GF-D8 (cell line): Measurements from ENCODE around the gene ESR2.

Experiments used
- DNase-seq: peaks from one replicate; lab custom pipeline; 2025; lab: John Stamatoyannopoulos, UW

Gene ESR2

GRCh38 chr14:64265222-64265621, 28.9 kb downstream of the ESR2 start:
- no peak for DNase-seq

- no peak for DNase-seq
Measured at GRCh38 chr14:64260418-64260817, 33.8 kb downstream of the ESR2 start.

DNA sequence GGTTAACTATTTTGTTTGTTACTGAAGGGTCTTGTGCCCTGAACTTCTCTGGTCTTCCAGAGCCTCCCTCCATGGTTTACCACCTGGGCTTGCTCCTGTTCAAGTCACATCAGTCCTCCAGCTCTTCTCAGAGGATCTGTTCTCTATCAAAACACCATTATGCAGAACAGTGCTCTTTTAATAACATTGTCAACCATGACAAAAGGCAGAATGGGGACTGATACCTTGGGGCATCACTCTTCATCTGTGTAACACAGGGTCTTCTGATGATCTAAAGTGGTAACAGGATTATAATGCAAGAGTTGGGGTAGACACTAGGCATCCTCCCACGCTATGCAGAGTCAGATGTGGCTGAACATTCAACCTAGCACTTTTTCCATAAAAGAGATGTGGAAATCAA, 38.4 kb downstream of the ESR2 start:
- no peak for DNase-seq

DNA sequence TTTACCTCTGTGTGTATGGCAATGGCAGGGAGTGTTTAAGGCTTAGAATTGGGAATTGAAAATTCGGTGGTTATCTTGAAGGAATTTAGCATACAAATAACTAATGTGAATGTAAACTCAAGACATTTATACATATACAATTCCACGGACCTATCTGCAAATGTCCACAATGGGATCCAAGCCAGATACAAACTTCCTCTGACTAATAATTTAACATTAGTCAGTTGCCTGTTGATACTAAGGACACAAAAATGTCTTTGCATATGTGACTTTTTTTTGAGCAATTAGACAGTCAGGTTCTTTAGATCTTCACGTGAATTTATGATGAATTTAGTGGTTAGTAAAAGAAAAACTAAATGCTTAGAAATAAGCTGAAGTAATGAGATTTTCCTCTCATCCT, 40.5 kb downstream of the ESR2 start:
- DNase-seq, result no peak

DNA sequence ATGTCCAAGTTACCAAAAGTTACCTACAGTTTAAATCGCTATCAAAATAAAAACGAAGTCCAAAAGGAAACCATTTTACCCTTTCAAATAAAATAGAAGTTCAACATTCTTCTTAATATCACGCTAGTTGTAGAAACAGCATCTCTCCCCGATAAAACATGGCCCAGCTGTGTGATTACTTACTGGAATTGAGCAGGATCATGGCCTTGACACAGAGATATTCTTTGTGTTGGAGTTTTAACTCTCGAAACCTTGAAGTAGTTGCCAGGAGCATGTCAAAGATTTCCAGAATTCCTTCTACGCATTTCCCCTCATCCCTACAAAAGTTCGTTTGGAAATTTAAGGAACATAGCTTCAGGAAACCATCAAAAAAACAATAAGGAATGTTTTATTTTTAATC, 44.8 kb downstream of the ESR2 start:
- DNase-seq, result no peak

- DNase-seq, result no peak
Measured at GRCh38 chr14:64248689-64249088, 45.5 kb downstream of the ESR2 start.

DNA sequence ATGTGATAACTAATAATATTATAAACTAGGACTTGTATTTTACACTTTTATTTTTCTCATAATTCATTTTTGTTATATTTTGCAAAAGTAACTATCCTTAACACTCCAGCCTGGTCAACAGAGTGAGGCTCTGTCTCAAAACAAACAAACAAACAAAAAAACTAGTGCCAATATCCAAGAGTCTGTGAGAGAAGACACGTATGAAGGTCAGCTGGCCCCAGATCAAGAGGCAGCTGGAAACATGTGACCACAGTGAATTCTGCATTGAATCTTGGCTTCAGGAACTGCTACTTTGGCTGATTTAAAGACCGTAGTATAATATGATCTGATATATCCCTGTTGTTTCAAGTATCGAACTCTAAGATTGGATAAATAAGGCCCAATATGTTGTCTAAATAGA, 47.0 kb downstream of the ESR2 start:
- no peak for DNase-seq

DNA sequence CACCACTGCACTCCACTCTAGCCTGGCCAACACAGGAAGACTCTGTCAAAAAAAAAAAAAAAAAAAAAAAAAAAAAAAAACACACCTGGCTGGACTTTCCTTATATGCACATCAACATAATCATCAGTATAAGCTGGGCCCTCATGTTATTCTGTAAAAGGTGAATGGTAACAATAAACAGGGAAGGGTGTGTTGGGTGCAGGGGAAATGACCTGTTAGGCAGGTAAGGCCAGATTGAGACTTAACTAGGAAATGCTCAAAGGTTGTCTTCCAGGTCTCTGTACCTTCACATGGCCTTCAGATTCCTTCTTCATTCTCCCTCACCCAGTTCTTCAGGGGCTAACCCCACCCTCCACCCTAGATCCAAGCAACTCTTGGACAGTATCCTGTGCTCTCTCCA, 47.5 kb downstream of the ESR2 start:
- DNase-seq, result no peak

DNA sequence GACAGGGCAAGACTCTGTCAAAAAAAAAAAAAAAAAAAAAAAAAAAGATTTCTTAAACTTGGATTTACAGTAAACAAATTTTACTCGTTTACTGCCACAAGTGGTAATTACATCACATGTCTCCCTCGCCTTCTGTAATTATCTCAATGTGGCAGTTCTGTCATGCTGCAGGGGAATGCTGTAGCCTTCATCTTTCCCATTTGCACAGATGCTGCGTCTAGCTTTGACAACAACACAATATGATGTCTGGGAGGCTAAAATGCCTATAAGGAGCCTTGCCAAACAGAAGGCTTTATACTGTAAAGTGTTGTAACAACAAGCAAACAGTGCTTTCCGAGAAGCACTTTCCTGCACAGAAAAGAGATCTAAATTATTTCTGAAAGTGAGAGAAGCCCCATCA, 48.7 kb downstream of the ESR2 start:
- no peak for DNase-seq

DNA sequence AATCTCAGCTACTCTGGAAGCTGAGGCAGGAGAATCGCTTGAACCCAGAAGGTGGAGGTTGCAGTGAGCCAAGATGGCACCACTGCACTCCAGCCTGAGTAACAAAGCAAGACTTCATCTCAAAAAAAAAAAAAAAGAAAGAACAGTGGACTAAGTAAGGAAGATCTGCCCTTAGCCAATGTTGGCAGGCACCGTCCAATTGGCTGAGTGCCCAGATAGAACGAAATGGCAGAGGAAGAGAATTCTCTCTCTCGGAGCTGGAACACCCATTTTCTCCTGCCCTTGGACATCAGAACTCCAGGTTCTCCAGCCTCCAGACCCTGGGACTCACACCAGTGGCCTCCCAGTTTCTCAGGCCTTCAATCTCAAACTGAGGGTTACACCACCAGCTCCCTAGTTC, 49.9 kb downstream of the ESR2 start:
- DNase-seq, result no peak

- DNase-seq, result no peak
Measured at GRCh38 chr14:64238631-64239030, 55.5 kb downstream of the ESR2 start.

DNA sequence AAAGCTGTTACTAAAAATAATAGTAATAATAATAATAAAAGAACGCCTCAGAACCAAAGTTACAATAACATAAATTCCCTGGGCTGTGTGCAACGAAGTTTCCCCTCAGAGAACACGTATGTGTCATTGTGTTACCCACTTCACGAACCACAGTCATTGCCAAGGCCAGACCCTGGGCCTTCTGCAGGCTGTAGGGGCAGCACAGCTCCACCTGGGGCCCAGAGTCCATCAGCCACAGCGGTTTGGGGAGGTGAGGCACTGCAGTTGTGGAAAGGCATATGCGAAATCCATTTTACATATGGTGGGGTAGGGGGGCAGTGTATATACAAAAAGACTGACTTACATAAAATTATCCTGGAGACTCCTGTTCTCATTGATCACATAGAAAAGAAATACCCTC, 56.1 kb downstream of the ESR2 start:
- no peak for DNase-seq

DNA sequence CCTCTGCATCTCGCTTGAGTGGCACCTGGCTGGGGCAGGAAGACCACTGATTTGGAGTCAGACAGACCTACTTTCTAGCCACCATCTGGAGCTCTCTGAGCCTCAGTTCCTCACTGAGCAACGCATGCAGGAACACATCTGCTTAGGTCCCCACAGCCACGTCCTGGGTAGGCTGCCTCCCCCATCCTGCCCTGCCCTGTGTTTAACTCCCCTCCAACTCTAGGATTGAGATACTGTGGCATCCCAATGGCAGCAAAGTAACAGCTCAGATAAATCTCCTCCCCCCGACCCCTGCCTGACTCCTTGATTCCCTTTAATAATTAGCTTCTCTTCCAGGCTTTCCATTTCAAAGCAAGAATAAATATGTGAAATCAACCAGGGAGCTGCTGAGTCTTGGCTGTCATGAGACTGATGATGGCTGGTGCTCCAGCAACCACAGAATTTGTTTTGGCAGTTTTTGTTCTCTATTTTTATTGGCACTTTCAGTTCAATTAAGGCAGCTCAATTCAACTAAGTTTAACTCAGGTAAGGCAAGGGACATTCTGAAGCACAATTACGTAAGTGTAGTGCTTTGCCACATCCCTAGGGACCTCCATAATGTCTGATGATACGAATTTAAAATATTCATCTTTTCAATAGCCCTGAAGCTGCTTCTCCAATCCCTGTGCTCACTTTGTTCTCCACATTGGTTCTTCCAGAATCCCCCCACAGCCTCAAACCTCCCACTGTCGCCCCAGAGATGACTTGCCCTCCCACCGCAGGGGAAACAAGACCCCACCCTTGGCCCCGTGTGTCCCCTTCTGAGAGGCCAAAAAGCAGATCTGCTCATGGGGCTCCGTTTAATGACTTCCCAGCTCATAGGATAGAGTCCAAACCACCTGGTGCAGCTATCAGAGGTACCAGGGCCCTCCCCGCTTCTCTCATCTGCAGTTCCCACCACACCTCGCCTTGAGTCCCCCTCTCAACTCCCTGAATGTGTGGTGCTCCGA, 58.2 kb downstream of the ESR2 start:
- no peak for DNase-seq

- DNase-seq, result no peak
Measured at GRCh38 chr14:64234877-64235651, 59.1 kb downstream of the ESR2 start.

- no peak for DNase-seq
Measured at GRCh38 chr14:64233531-64234190, 60.5 kb downstream of the ESR2 start.

- no peak for DNase-seq
Measured at GRCh38 chr14:64232944-64233343, 61.2 kb downstream of the ESR2 start.

DNA sequence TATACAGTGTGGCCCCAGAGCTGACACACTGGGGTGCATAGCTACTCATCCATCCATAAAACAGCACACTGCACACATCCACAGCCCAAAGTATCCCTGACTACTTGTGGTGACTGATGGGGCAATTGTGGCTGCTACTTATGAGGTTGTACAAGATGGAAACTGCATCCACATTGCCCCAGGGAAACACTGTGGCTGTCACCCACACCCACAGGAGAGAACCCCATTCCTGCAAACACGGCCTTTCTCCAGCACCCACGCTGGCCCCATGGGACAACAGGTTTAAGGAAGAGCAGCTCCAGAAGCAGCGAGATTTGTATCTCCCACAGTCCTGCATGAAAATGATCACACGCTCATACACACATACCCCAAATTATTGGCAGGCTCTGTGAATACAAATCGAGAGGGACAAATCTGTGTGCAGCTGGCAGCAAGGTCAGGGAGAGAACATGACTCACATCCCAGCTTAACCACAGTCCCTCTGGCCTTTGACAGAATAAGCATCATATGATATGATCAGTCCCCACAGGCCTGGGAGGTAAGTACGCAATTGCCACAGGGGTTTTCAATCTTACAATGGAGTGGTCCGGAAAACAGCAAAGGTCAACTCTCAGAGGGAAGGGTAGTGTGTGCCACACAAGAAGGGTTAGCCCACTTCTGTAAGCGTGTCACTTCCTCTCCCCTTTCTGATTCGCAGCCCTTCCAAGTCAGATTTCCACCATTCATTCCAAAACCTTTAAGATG, 61.9 kb downstream of the ESR2 start:
- DNase-seq, result no peak

DNA sequence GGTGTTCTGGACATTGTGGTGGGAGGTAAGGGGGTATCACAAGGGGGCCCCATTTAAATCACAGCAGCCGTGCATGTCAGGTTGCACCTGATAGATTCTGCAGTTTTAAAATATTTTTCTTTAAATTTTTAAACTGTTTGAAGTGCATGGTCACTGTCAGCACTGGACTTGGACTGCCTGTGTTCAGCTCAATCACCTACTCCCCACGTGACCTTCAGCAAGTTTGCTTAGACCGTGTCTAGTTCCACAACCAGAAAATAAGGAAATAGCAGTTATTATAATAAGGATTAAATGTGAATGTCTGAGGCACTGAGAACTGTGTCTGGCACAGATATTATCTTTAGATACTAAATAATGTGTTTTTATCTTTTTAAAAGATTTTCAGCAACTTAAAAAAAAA, 64.7 kb downstream of the ESR2 start:
- DNase-seq, result no peak

DNA sequence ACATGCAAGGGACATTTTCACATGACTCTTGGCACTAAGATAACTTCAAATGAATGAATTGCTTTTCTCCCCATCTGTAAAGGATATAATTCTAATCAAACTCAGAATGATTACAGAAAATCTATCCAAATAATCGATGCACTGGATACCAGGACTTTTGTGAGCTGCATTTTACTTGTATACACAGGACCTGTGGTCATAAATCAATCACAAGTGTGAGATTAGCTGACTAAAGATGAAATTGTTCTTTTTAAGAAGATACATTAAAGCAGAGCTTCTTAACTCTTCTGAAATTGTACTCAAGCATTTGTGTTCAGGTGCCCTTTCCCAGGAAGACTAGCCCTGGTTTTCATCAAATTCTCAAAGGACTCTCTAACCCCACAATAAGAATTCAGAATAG, 66.3 kb downstream of the ESR2 start:
- DNase-seq, result no peak

GRCh38 chr14:64225151-64225757, 68.9 kb downstream of the ESR2 start:
- DNase-seq, result no peak

DNA sequence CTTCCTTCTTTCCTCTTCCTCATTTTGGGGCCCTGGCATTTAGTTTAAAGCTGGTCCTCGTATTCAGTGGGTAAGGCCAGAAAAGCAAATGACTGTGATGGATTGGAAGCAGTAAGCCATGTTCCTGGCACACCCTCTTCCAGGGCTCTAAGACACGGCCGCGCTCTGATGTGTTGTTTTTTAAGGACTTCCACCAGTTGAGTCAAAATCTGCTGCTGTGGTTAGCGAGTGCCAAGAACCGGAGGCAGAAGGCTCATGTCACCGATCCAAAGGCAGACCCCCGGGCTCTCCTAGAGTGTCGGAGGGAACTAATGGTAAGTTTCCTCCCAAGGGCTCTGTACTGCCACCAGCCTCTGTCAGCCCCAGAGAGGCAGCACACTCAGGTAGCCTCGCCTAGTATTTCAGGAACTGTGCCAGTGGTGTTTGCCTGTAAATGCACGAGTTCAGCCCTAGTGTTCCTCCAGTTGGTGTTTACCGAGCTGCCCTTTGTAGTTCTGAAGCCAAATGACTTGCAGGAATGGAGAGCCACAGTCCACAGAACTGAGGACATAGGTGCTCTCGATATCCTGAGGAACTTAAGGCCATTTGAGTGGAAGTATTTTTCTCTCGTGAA, 72.7 kb downstream of the ESR2 start:
- DNase-seq, result no peak
